DMS 273 (cell line): ENCODE results near the gene DAGLA.
A peak's percentile ranks its signal among the peaks of the same experiment; 100 is the strongest.

Source experiments
- DNase-seq: peaks from one replicate; lab custom pipeline; 2025; ENCODE audit not compliant: unreplicated experiment; lab: John Stamatoyannopoulos, UW

Gene DAGLA

GRCh38 chr11:61728066-61728939 lies 48.1 kb downstream of the DAGLA start:
- DNase-seq = no peak

GRCh38 chr11:61728940-61729219 lies 48.7 kb downstream of the DAGLA start:
- DNase-seq = no peak

GRCh38 chr11:61730240-61730994 lies 50.2 kb downstream of the DAGLA start:
- no peak for DNase-seq

- DNase-seq = no peak
Measured at GRCh38 chr11:61731211-61731951, 51.2 kb downstream of the DAGLA start.

- no peak for DNase-seq
Measured at GRCh38 chr11:61731952-61732675, 51.9 kb downstream of the DAGLA start.

- no peak for DNase-seq
Measured at GRCh38 chr11:61732705-61733104, 52.5 kb downstream of the DAGLA start.

GRCh38 chr11:61733120-61733978 lies 53.2 kb downstream of the DAGLA start:
- DNase-seq = peak; percentile 93

- no peak for DNase-seq
Measured at GRCh38 chr11:61734767-61735166, 54.6 kb downstream of the DAGLA start.

- no peak for DNase-seq
Measured at GRCh38 chr11:61735391-61735790, 55.2 kb downstream of the DAGLA start.

GRCh38 chr11:61736310-61736709 lies 56.1 kb downstream of the DAGLA start:
- DNase-seq = no peak

- DNase-seq = peak; percentile 19
Measured at GRCh38 chr11:61737131-61737530, 56.9 kb downstream of the DAGLA start.

GRCh38 chr11:61737636-61738386 lies 57.6 kb downstream of the DAGLA start:
- DNase-seq = no peak

- no peak for DNase-seq
Measured at GRCh38 chr11:61738776-61739175, 58.6 kb downstream of the DAGLA start.

- no peak for DNase-seq
Measured at GRCh38 chr11:61739413-61739812, 59.2 kb downstream of the DAGLA start.

- DNase-seq = no peak
Measured at GRCh38 chr11:61739966-61740365, 59.8 kb downstream of the DAGLA start.

- no peak for DNase-seq
Measured at GRCh38 chr11:61742391-61742790, 62.2 kb downstream of the DAGLA start.

- no peak for DNase-seq
Measured at GRCh38 chr11:61743486-61744095, 63.4 kb downstream of the DAGLA start.

- no peak for DNase-seq
Measured at GRCh38 chr11:61744181-61744580, 64.0 kb downstream of the DAGLA start.

GRCh38 chr11:61744609-61745156 lies 64.5 kb downstream of the DAGLA start:
- DNase-seq = no peak
